Mucosa of rectum (tissue), 2 donors: ENCODE data around the gene KLK2.
A peak's percentile ranks its signal among the peaks of the same experiment; 100 is the strongest.

Experiments
- H3K27ac ChIP-seq, 2 donors: one replicate each; pipeline ENCODE4 v1.7.0; 2013; ENCODE audit warnings: inconsistent platforms in 2 of 2, low read depth in 2 of 2, low read length in 2 of 2
- H3K27me3 ChIP-seq, 2 donors: one replicate each; pipeline ENCODE4 v1.7.0; 2013; ENCODE audit warnings: low read length in 2 of 2; ENCODE audit not compliant: control insufficient read depth in 2 of 2, insufficient read depth in 2 of 2
- H3K36me3 ChIP-seq, 2 donors: one replicate each; pipeline ENCODE4 v1.7.0; 2013; ENCODE audit warnings: low read length in 2 of 2; ENCODE audit not compliant: control insufficient read depth in 2 of 2, insufficient read depth in 2 of 2
- H3K4me1 ChIP-seq, 2 donors: one replicate each; pipeline ENCODE4 v1.7.0; 2013; ENCODE audit warnings: low read length in 2 of 2, mild to moderate bottlenecking in 1 of 2; ENCODE audit not compliant: control insufficient read depth in 2 of 2, insufficient read depth in 2 of 2
- H3K4me3 ChIP-seq, 2 donors: one replicate each; pipeline ENCODE4 v1.7.0; 2013; ENCODE audit warnings: low read length in 2 of 2
- H3K9ac ChIP-seq, 2 donors: one replicate each; pipeline ENCODE4 v1.7.0; 2013; ENCODE audit warnings: low read length in 2 of 2, low read depth in 1 of 2, mild to moderate bottlenecking in 1 of 2
- H3K9me3 ChIP-seq, 2 donors: one replicate each; pipeline ENCODE4 v1.7.0; 2013; ENCODE audit warnings: low read length in 2 of 2; ENCODE audit not compliant: control insufficient read depth in 2 of 2
- donor health status: healthy.
- donor health status: Normal muscosa, but diverticular disease.

Gene KLK2

DNA sequence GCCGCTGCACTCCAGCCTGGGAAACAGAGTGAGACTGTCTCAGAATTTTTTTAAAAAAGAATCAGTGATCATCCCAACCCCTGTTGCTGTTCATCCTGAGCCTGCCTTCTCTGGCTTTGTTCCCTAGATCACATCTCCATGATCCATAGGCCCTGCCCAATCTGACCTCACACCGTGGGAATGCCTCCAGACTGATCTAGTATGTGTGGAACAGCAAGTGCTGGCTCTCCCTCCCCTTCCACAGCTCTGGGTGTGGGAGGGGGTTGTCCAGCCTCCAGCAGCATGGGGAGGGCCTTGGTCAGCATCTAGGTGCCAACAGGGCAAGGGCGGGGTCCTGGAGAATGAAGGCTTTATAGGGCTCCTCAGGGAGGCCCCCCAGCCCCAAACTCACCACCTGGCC is at the start of gene KLK2:
KLK2 (plus strand) TSS at position 384 of the 400 bp plus-strand sequence. CDS start 35 bp downstream, outside the sequence.
- no peak within 1 kb of the TSS for H3K9ac ChIP-seq
- H3K27ac ChIP-seq, result no peak within 1 kb of the TSS
- H3K9me3 ChIP-seq, result no peaks in the 10 kb centered on the region
- H3K4me3 ChIP-seq, result no peak within 1 kb of the TSS
- peaks cover 0 to 3% of the 10 kb centered on the region in 2 donors for H3K4me1 ChIP-seq
- no peaks in the 10 kb centered on the region for H3K27me3 ChIP-seq
- H3K36me3 ChIP-seq, result no peaks in the 10 kb centered on the region

- Histone ChIP-seq H3K9ac (no peak overlapping the region), H3K4me1 (peaks cover 5 to 30% of the 10 kb centered on the region in 2 donors), H3K9me3 (no peaks in the 10 kb centered on the region), H3K27me3 (peaks cover 0 to 3% of the 10 kb centered on the region in 2 donors), H3K27ac (no peak overlapping the region), H3K4me3 (no peak overlapping the region), H3K36me3 (no peaks in the 10 kb centered on the region)
These were observed 46.6 kb upstream of the KLK2 start for GRCh38 chr19:50826492-50827240.

DNA sequence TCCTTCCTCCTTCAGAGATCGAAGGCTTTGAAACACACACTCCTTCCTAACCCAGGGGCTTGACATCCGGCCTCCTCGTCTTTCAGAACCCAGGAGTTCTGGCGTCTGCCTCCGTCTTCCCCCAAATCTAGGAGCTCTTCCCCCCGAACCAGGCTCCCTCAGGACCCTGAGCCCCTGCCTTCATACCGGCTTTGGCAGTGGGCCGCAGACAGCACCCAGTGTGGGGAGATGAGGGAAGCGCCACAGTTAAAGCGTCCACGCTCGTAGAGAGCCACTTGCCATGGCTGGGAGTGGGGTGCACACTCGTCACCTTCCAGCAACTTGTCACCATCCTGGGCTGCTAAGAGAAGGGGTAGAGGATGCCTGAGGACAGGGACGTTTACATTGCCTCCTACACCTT is 45.8 kb upstream of the KLK2 start:
- Histone ChIP-seq H3K9me3 (no peaks in the 10 kb centered on the region), H3K27me3 (peaks cover 0 to 3% of the 10 kb centered on the region in 2 donors), H3K36me3 (no peaks in the 10 kb centered on the region), H3K9ac (no peak overlapping the region), H3K4me3 (no peak overlapping the region), H3K4me1 (peaks cover 4 to 22% of the 10 kb centered on the region in 2 donors), H3K27ac (no peak overlapping the region)

DNA sequence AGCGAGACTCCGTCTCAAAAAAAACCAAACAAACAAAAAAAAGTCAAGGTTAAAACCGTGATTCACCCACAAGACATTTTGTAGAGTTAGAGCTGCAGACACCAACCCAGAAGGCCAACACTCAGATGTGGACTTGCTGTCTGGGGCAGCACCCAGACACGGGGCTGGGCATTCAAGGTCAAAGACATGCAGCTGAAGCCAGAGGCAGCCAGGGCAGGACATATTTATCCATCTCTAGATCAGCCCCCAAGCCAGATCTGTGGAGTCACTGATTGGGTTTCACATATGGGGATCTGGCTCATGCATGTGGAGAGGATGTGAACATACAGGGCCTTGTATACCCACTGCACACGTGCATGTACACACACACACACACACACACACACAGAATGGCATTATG is 43.4 kb upstream of the KLK2 start:
- no peaks in the 10 kb centered on the region for H3K9me3 ChIP-seq
- no peaks in the 10 kb centered on the region for H3K36me3 ChIP-seq
- H3K27ac ChIP-seq, result peak overlapping the region; percentile 15 to 32
- peaks cover 0 to 3% of the 10 kb centered on the region in 2 donors for H3K27me3 ChIP-seq
- H3K9ac ChIP-seq, result no peak overlapping the region
- no peak overlapping the region for H3K4me3 ChIP-seq
- peaks cover 0 to 2% of the 10 kb centered on the region in 2 donors for H3K4me1 ChIP-seq

DNA sequence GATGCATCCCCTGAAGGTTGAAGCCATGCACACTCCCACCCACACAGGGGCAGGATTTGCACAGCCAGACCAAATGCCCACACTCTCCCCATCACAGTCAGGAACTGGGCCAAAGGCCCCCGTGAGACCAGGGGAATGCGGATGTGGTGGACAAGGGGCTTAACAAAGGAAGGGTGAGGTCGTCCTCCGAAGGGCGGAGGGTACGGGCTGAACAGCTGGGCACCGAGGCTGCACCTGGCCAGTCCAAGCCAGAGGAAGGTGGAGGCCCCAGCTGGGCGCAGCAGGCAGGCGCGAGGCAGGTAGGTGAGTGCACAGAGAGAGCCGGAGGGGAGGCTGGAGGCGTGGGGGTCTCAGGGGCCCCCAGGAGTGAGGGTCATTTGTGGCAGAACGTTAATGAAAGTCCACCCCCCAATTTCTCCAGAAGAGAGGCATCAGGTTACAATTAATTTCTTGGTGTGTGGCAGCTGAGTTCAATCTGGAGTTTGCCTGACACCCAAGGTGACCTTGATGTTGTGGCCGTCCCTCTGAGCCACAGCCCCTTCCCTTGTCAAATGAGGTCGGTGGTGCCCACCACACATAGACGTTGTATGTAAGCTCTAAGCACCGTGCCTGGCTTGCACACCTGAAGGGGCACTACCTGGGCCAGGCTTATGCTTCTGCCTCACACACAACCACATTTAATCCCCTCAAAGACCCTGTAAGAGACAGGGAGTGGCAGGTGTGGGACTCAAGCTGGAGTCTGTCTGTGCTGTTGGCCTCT is 42.8 kb upstream of the KLK2 start:
- no peaks in the 10 kb centered on the region for H3K9me3 ChIP-seq
- peak overlapping the region in 1 of 2 donors; percentile 47 for H3K9ac ChIP-seq
- no peaks in the 10 kb centered on the region for H3K36me3 ChIP-seq
- H3K4me3 ChIP-seq, result no peak overlapping the region
- H3K27ac ChIP-seq, result peak overlapping the region; percentile 32 to 70
- peaks cover 0 to 3% of the 10 kb centered on the region in 2 donors for H3K27me3 ChIP-seq
- H3K4me1 ChIP-seq, result peaks cover 5% of the 10 kb centered on the region in 2 donors

GRCh38 chr19:50831026-50831396 is 42.2 kb upstream of the KLK2 start:
- Histone ChIP-seq H3K27ac (peak overlapping the region; percentile 21 to 70), H3K27me3 (peaks cover 0 to 5% of the 10 kb centered on the region in 2 donors), H3K4me3 (no peak overlapping the region), H3K9me3 (no peaks in the 10 kb centered on the region), H3K4me1 (peaks cover 5 to 6% of the 10 kb centered on the region in 2 donors), H3K9ac (peak overlapping the region in 1 of 2 donors; percentile 47), H3K36me3 (no peaks in the 10 kb centered on the region)

DNA sequence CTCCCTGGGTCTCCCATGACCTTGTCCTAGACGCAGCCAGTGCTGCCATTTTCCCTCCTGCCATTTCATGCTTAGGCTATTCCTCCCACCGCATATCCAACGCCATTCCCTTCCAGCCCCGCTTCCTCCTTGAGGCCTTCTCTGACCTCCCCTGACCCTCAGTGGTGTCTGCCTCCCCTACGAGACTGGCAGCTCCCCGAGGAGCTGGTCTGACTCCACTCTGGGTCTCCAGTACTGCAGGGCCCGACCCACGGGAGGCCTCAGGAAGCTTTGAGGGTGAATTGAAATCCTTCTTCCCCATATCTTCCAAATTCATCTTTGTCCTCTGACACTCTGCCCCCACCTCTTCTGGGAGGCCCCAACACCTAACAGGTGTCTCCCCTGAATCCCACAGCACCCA is 40.6 kb upstream of the KLK2 start:
- Histone ChIP-seq H3K4me1 (peaks cover 8 to 20% of the 10 kb centered on the region in 2 donors), H3K9me3 (no peaks in the 10 kb centered on the region), H3K9ac (no peak overlapping the region), H3K4me3 (no peak overlapping the region), H3K27ac (no peak overlapping the region), H3K27me3 (peaks cover 0 to 5% of the 10 kb centered on the region in 2 donors), H3K36me3 (no peaks in the 10 kb centered on the region)

DNA sequence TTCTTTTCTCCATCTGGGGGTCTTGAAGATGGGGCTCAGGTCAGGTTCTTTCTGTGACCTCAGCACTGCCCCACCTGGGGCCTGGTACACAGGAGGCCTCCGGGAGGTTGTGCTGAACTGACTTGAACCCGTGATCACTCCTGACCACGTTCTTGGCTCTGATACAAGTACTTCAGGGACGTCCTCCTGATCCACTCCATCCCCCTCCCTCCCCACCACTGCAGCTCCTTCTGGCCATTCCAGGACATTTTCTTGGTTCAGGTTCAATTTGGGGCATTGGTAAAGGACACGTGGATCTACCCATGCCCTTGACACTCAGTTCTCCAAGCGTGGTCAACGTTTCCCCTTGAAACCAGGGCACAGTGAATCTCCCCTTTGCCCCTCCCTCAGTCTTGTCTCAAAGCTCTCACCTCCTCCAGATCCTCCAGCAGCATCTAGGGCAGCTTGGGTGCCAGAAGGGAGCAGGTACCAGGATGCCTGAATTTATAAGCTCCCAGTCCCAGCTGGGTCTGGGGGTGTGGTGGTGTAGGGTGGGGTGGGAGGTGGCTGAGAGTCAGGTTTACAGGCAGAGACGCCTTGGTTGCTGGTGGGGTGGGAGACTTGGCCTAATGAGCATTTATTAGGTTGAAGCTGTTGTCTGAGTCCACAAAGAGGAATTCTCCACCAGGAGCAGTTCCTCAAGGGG is 40.0 kb upstream of the KLK2 start, which contains the start of gene KLK15:
KLK15 (minus strand) TSS at position 458 of the 685 bp plus-strand sequence. CDS start 2,082 bp downstream, outside the sequence.
- H3K4me3 ChIP-seq, result peak within 1 kb of the TSS in 1 of 2 donors; percentile 13
- H3K27ac ChIP-seq, result peak within 1 kb of the TSS in 1 of 2 donors; percentile 26
- no peak within 1 kb of the TSS for H3K9ac ChIP-seq
- H3K36me3 ChIP-seq, result no peaks in the 10 kb centered on the region
- H3K4me1 ChIP-seq, result peaks cover 8 to 20% of the 10 kb centered on the region in 2 donors
- peaks cover 0 to 6% of the 10 kb centered on the region in 2 donors for H3K27me3 ChIP-seq
- H3K9me3 ChIP-seq, result no peaks in the 10 kb centered on the region

GRCh38 chr19:50833802-50834167 is 39.5 kb upstream of the KLK2 start:
- Histone ChIP-seq H3K4me1 (peaks cover 8 to 20% of the 10 kb centered on the region in 2 donors), H3K27ac (no peak overlapping the region), H3K4me3 (no peak overlapping the region), H3K9ac (no peak overlapping the region), H3K27me3 (peaks cover 0 to 7% of the 10 kb centered on the region in 2 donors), H3K9me3 (no peaks in the 10 kb centered on the region), H3K36me3 (no peaks in the 10 kb centered on the region)
